Left ventricle myocardium superior (tissue), 1 donor: ENCODE measurements around the gene CRHR1. TPM values are rescaled to one million over a fixed set of nuclear protein-coding genes. Genes with fewer than 3 reads are reported as not detected.

Experiments used
- ATAC-seq: fragments of 200-7000 bp; cut with Tn5 transposase; one replicate; pipeline ENCODE4 v1.9.1; 2020; ENCODE audit warnings: mild to moderate bottlenecking, moderate library complexity
- DNase-seq: peaks from one replicate; pipeline ENCODE4 v3.0.0-alpha.2; 2020
- intact Hi-C: fragments of 100-400 bp; cut with micrococcal nuclease; formaldehyde crosslinking; loops from one replicate; pipeline ENCODE4 v1.11.0; 2022
- total RNA-seq: library from RNA; stranded (reverse); fragmentation: NEBNext Ultra II Directional; extraction: Animal tissue kit (Norgen Biotek cat#: 25700); gene quantifications from one replicate; pipeline ENCODE4 v1.2.1, GENCODE V29; 2021
- donor health status: DM: no; HTN: yes; CAD: no; lungs with severe emphysema.

The CRHR1 gene
- total RNA-seq, 1 donor from 2014 or later = not detected

GRCh38 chr17:45756266-45756991 is 27.7 kb upstream of the CRHR1 start:
- ATAC-seq (no peak), DNase-seq (no peak)
- intact Hi-C loops = loop anchor here (10.0 kb wide), 1 partner anchor 52 kb away; no protein-coding TSS in a partner anchor

GRCh38 chr17:45757431-45758218 is 26.5 kb upstream of the CRHR1 start:
- ATAC-seq (no peak), DNase-seq (no peak)
- intact Hi-C loops = loop anchor here (10.0 kb wide), 1 partner anchor 53 kb away; no protein-coding TSS in a partner anchor

- intact Hi-C loops = loop anchor here (10.0 kb wide), 1 partner anchor 54 kb away; no protein-coding TSS in a partner anchor
- no peak for ATAC-seq
- no peak for DNase-seq
Observed at GRCh38 chr17:45758544-45758943, 25.6 kb upstream of the CRHR1 start.

- no peak for DNase-seq
- ATAC-seq = no peak
- intact Hi-C loops = loop anchor here (10.0 kb wide), 1 partner anchor 55 kb away; no protein-coding TSS in a partner anchor
Observed at GRCh38 chr17:45759761-45760160, 24.4 kb upstream of the CRHR1 start.

GRCh38 chr17:45761957-45762565 is 22.1 kb upstream of the CRHR1 start:
- intact Hi-C loops = no loop called here
- ATAC-seq (no peak), DNase-seq (no peak)

- ATAC-seq (no peak), DNase-seq (no peak)
- intact Hi-C loops = no loop called here
Observed at GRCh38 chr17:45763182-45763581, 20.9 kb upstream of the CRHR1 start.

- intact Hi-C loops = no loop called here
- ATAC-seq (no peak), DNase-seq (no peak)
Observed at GRCh38 chr17:45764479-45764878, 19.6 kb upstream of the CRHR1 start.

- no peak for ATAC-seq
- intact Hi-C loops = no loop called here
- no peak for DNase-seq
Observed at GRCh38 chr17:45768000-45768399, 16.1 kb upstream of the CRHR1 start.

- DNase-seq (no peak), ATAC-seq (no peak)
- intact Hi-C loops = no loop called here
Observed at GRCh38 chr17:45770632-45771270, 13.4 kb upstream of the CRHR1 start.

GRCh38 chr17:45771271-45771959 is 12.7 kb upstream of the CRHR1 start:
- no peak for DNase-seq
- no peak for ATAC-seq
- intact Hi-C loops = no loop called here

GRCh38 chr17:45775148-45775547 is 9.0 kb upstream of the CRHR1 start:
- intact Hi-C loops = no loop called here
- DNase-seq (no peak), ATAC-seq (peak; percentile 21)

- intact Hi-C loops = no loop called here
- peak; percentile 84 for DNase-seq
Observed at GRCh38 chr17:45775576-45776011, 8.5 kb upstream of the CRHR1 start.

GRCh38 chr17:45776896-45777295 is 7.2 kb upstream of the CRHR1 start:
- no peak for DNase-seq
- intact Hi-C loops = no loop called here
- no peak for ATAC-seq

More at GRCh38 chr17:45775576-45776011, 8.5 kb upstream of the CRHR1 start:
- ATAC-seq = peak; percentile 91

GRCh38 chr17:45777388-45777787 is 6.7 kb upstream of the CRHR1 start:
- ATAC-seq (no peak), DNase-seq (no peak)
- intact Hi-C loops = no loop called here

GRCh38 chr17:45780921-45781320 is 3.2 kb upstream of the CRHR1 start:
- no peak for ATAC-seq
- DNase-seq = no peak
- intact Hi-C loops = no loop called here

GRCh38 chr17:45782889-45783592 is 1.1 kb upstream of the CRHR1 start:
- peak; percentile 79 for ATAC-seq
- intact Hi-C loops = no loop called here
- peak; percentile 48 for DNase-seq

- DNase-seq (no peak), ATAC-seq (peak; percentile 57)
- intact Hi-C loops = no loop called here
Observed at GRCh38 chr17:45783593-45784292, 377 bp upstream of the CRHR1 start.
